D721Med (cell line): Measurements from ENCODE around the gene TMTC4.

Source experiments
- DNase-seq: peaks from one replicate; pipeline ENCODE4 v3.0.0; 2011; ENCODE audit warnings: low spot score; ENCODE audit not compliant: insufficient read length
- FAIRE-seq: peaks from 2 replicates; lab custom pipeline; 2011; peaks lifted over from hg19 to GRCh38; lab: Jason Lieb, UNC
- CTCF ChIP-seq: IDR thresholded peaks from 2 replicates; pipeline ENCODE4 v1.5.1; 2012; ENCODE audit warnings: mild to moderate bottlenecking, control low read depth; ENCODE audit not compliant: insufficient read depth; ENCODE audit errors: missing control alignments

TMTC4 gene

GRCh38 chr13:100644371-100644770 lies 30.2 kb downstream of the TMTC4 start:
- DNase-seq (no peak), FAIRE-seq (no peak)
- no peak for TF ChIP-seq CTCF

- no peak for FAIRE-seq
- no peak for DNase-seq
- TF ChIP-seq CTCF: no peak
Observed at GRCh38 chr13:100637796-100638195, 36.8 kb downstream of the TMTC4 start.

GRCh38 chr13:100637380-100637779 lies 37.2 kb downstream of the TMTC4 start:
- TF ChIP-seq CTCF: no peak
- FAIRE-seq (no peak), DNase-seq (no peak)

- FAIRE-seq (no peak), DNase-seq (no peak)
- TF ChIP-seq CTCF: no peak
Observed at GRCh38 chr13:100636441-100636840, 38.2 kb downstream of the TMTC4 start.

GRCh38 chr13:100636004-100636403 lies 38.6 kb downstream of the TMTC4 start:
- DNase-seq (no peak), FAIRE-seq (no peak)
- TF ChIP-seq CTCF: no peak

- TF ChIP-seq CTCF: no peak
- no peak for FAIRE-seq
- DNase-seq: no peak
Observed at GRCh38 chr13:100634696-100635095, 39.9 kb downstream of the TMTC4 start.

GRCh38 chr13:100633461-100633860 lies 41.1 kb downstream of the TMTC4 start:
- TF ChIP-seq CTCF: no peak
- DNase-seq (no peak), FAIRE-seq (no peak)
